ENCODE results near the gene ABCG2. TPM values are rescaled to one million over a fixed set of nuclear protein-coding genes. Genes with fewer than 3 reads are reported as not detected.

The ABCG2 gene
- total and polyA plus RNA-seq, 2 of the 8 experiments (the other 6 are each of a cell fraction or from before 2014, with no cell fraction given): 2.4 to 4.6 TPM

GRCh38 chr4:88062843-88063242 lies 95.6 kb downstream of the ABCG2 start (continued):
- no peak for TF ChIP-seq RNF2 (IDR thresholded peaks at IDR 0.05; ENCODE audit: borderline replicate concordance, low read depth, low read length, missing control alignments, poor library complexity, severe bottlenecking)
